Uterus (tissue), 4 donors: ENCODE measurements around the gene RNF225. TPM values are rescaled to one million over a fixed set of nuclear protein-coding genes. Genes with fewer than 3 reads are reported as not detected.
A peak's percentile ranks its signal among the peaks of the same experiment; 100 is the strongest.
"Not testable (repeated sequence)": the region's sequence is repeated elsewhere in the genome, so short reads cannot be mapped to it uniquely, and the experiment has no call there.

Experiments
- DNase-seq, 2 donors: peaks; one replicate each; pipeline ENCODE4 v3.0.0-alpha.2; 2019 to 2020
- H3K27ac ChIP-seq, 2 donors: fragments of 200-600 bp; sonication (generic); 1 replicate in 1 of 2; 2 replicates in 1 of 2; pipeline ENCODE4 v1.5.1; 2016 to 2018
- H3K27me3 ChIP-seq, 2 donors: fragments of 200-600 bp; sonication (generic); one replicate each; pipeline ENCODE4 v1.5.1; 2018 to 2019; ENCODE audit warnings: control low read depth in 1 of 2
- H3K36me3 ChIP-seq, 2 donors: fragments of 200-600 bp; sonication (generic); one replicate each; pipeline ENCODE4 v1.5.1; 2019; ENCODE audit warnings: control low read depth in 1 of 2
- H3K4me1 ChIP-seq, 2 donors: fragments of 200-600 bp; sonication (generic); one replicate each; pipeline ENCODE4 v1.5.1; 2018 to 2019; ENCODE audit warnings: control low read depth in 1 of 2
- H3K4me3 ChIP-seq, 2 donors: fragments of 200-600 bp; sonication (generic); 1 replicate in 1 of 2; 2 replicates in 1 of 2; pipeline ENCODE4 v1.5.1; 2018 to 2019; ENCODE audit warnings: mild to moderate bottlenecking in 1 of 2
- H3K9me3 ChIP-seq, 2 donors: fragments of 200-600 bp; sonication (generic); one replicate each; pipeline ENCODE4 v1.5.1; 2019; ENCODE audit warnings: control low read depth in 1 of 2
- POLR2A ChIP-seq, 2 donors: fragments of 450-650 bp; IDR thresholded peaks; one replicate each; pipeline ENCODE4 v1.6.1; 2016; ENCODE audit warnings: antibody characterized with exemption in 2 of 2, mild to moderate bottlenecking in 1 of 2, moderate library complexity in 1 of 2
- intact Hi-C: fragments of 100-400 bp; cut with DNase I; formaldehyde crosslinking; loops from one replicate; pipeline ENCODE4 v1.15.1; 2023; ENCODE audit warnings: low total_unique reads
- total RNA-seq, 4 donors: library from RNA; depleted of rRNA in 3 of 4; stranded (reverse); fragments of >200 nt in 3 of 4; gene quantifications; one replicate each; pipeline versions ENCODE4 v1.1.0 to v1.2.4, GENCODE V29; 2014 to 2023
- TF ChIP-seq, protein P1 (sequence below), 4 experiments: fragments of 200-600 bp in 2 of 4; fragments of 450-650 bp in 2 of 4; sonication (generic) in 2 of 4; IDR thresholded peaks; one replicate each; pipeline ENCODE4 v1.5.1; 2016 to 2019; ENCODE audit warnings: antibody characterized with exemption in 4 of 4, mild to moderate bottlenecking in 2 of 4, moderate library complexity in 1 of 4
- donor health status: DM: yes; HTN: yes; CAD: no.

Gene RNF225
- total RNA-seq, 4 donors from 2014 or later = not detected

DNA sequence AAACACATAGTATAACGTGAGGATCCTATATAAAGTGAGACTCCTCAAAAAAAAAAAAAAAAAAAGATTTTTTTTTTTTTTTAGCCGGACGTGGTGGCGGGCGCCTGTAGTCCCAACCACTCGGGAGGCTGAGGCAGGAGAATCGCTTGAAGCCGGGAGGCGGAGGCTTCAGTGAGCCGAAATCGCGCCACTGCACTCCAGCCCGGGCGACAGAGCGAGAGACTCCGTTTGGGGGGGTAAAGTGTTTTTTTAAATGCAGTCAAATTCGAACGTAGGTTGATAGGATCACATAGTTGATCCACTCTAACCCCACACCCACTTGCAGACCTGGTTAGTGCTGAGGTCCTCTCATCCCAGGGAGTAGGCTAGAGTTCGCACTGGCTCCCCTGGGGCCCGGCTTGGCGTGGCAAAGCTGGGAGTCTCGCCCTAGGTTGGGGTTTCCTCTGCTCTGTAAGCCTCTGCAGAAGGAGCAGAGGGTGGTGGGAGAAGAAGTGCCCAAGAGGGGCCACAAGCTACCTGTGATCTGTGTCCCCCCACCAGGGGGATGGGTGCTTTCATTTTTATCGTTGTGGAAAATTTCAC lies 6.5 kb downstream of the RNF225 start:
- Histone ChIP-seq H3K9me3 (no peaks in the 10 kb centered on the region), H3K4me3 (peak overlapping the region; percentile 51 to 72), H3K27me3 (peaks cover 0 to under 1% of the 10 kb centered on the region in 2 donors), H3K4me1 (peaks cover 0 to 9% of the 10 kb centered on the region in 2 donors), H3K27ac (peak overlapping the region in 1 of 2 donors; percentile 68), H3K36me3 (no peaks in the 10 kb centered on the region)
- no peak for TF ChIP-seq POLR2A (IDR thresholded peaks at IDR 0.05)
- no peak for DNase-seq
- intact Hi-C loops = no loop called here

DNA sequence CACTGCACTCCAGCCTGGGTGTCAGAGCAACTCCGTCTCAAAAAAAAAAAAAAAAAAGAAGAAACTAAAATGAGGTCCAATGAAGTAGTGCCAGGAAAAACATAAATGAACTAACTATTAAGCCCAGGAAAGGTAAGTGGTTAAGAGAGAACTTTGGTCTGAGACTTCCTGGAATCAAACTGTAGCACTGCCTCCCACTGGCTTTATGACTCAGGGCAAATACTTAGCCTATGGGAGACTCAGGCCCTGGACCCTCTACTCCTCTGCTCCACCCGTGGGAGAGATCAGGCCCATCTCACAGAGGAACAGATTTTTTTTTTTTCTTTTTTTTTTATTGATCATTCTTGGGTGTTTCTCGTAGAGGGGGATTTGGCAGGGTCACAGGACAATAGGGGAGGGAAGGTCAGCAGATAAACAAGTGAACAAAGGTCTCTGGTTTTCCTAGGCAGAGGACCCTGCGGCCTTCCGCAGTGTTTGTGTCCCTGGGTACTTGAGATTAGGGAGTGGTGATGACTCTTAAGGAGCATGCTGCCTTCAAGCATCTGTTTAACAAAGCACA lies 8.5 kb downstream of the RNF225 start:
- peaks cover 0 to 13% of the 10 kb centered on the region in 2 donors for H3K4me1 ChIP-seq
- DNase-seq, H3K4me3 ChIP-seq, H3K36me3 ChIP-seq, H3K9me3 ChIP-seq, intact Hi-C loops, H3K27ac ChIP-seq, H3K27me3 ChIP-seq: not testable (repeated sequence)

DNA sequence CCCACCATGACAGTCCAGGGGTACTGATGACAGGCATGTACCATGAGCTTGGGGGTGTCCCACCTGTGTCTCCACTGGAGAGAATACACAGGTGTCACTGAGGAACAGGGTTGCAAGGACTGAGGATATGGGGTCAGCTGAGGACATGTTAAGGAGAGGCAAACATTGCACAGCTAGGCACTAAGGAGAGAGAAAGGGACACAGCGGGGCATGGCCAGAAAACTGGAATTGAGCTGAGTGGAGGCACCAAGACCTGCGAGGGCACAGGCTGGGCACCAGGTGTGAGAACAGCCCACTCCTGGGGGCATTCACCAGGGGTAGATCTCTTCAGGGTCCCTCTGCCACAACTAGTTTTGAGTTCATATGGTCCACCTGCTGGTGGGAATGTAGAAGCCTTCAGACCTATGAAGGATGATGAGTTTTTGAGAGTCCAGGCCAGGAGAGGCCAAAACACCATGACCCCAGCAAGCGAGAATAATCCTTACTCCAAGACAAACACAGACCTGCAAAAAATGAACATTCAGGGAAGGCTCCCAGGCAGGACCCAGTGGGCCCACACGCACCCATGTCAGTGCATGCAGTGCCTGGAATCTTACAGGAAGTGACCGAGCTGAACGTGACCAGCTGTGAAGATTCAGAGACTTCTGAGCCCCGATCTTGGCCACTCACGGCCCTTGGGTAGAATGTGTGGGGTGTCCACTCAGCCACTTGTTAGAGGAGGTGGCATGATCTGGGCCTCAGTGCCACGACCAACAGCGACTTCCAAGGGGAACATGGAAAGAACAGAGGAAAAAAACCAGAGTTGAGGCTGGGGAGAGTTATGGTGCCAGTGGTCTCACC lies 11.6 kb downstream of the RNF225 start:
- no peaks in the 10 kb centered on the region for H3K27me3 ChIP-seq
- H3K27ac ChIP-seq = no peak overlapping the region
- no peaks in the 10 kb centered on the region for H3K9me3 ChIP-seq
- intact Hi-C loops = no loop called here
- no peak for DNase-seq
- H3K4me1 ChIP-seq = peaks cover 0 to 12% of the 10 kb centered on the region in 2 donors
- H3K4me3 ChIP-seq = peak overlapping the region; percentile 80 to 93
- TF ChIP-seq POLR2A (IDR thresholded peaks at IDR 0.05) = no peak
- TF ChIP-seq, protein P1, sequence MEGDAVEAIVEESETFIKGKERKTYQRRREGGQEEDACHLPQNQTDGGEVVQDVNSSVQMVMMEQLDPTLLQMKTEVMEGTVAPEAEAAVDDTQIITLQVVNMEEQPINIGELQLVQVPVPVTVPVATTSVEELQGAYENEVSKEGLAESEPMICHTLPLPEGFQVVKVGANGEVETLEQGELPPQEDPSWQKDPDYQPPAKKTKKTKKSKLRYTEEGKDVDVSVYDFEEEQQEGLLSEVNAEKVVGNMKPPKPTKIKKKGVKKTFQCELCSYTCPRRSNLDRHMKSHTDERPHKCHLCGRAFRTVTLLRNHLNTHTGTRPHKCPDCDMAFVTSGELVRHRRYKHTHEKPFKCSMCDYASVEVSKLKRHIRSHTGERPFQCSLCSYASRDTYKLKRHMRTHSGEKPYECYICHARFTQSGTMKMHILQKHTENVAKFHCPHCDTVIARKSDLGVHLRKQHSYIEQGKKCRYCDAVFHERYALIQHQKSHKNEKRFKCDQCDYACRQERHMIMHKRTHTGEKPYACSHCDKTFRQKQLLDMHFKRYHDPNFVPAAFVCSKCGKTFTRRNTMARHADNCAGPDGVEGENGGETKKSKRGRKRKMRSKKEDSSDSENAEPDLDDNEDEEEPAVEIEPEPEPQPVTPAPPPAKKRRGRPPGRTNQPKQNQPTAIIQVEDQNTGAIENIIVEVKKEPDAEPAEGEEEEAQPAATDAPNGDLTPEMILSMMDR (IDR thresholded peaks at IDR 0.05) = no peak
- H3K36me3 ChIP-seq = no peaks in the 10 kb centered on the region

DNA sequence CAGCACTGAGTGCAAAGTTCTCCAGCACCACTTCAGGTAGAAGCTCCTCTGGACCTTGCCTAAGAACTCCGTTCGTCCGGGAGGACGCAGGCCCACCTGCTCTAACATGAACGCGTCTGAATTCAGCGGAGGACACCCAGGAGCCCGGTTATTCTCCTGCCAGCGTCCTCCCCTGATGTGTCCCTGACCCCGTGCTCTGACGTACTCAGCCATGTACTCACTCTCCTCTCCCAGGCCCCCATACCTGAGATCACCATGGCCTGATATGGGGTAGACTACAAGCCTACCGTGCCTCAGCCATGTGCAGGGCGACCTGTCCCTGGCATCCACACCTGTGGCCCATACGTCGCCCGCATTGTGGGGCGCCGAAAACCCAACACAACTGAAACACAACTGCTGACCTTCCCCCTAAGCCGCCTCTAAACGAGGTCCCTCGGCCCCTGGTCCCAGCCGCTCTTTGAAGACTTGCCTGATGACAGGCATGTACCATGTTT lies 12.2 kb downstream of the RNF225 start:
- peak overlapping the region; percentile 78 to 87 for H3K27ac ChIP-seq
- DNase-seq = no peak
- no peaks in the 10 kb centered on the region for H3K27me3 ChIP-seq
- H3K4me1 ChIP-seq = peaks cover 0 to 12% of the 10 kb centered on the region in 2 donors
- no peaks in the 10 kb centered on the region for H3K9me3 ChIP-seq
- peak overlapping the region; percentile 80 to 93 for H3K4me3 ChIP-seq
- intact Hi-C loops = no loop called here
- no peaks in the 10 kb centered on the region for H3K36me3 ChIP-seq
- TF ChIP-seq, protein P1 (IDR thresholded peaks at IDR 0.05) = no peak
- no peak for TF ChIP-seq POLR2A (IDR thresholded peaks at IDR 0.05)

DNA sequence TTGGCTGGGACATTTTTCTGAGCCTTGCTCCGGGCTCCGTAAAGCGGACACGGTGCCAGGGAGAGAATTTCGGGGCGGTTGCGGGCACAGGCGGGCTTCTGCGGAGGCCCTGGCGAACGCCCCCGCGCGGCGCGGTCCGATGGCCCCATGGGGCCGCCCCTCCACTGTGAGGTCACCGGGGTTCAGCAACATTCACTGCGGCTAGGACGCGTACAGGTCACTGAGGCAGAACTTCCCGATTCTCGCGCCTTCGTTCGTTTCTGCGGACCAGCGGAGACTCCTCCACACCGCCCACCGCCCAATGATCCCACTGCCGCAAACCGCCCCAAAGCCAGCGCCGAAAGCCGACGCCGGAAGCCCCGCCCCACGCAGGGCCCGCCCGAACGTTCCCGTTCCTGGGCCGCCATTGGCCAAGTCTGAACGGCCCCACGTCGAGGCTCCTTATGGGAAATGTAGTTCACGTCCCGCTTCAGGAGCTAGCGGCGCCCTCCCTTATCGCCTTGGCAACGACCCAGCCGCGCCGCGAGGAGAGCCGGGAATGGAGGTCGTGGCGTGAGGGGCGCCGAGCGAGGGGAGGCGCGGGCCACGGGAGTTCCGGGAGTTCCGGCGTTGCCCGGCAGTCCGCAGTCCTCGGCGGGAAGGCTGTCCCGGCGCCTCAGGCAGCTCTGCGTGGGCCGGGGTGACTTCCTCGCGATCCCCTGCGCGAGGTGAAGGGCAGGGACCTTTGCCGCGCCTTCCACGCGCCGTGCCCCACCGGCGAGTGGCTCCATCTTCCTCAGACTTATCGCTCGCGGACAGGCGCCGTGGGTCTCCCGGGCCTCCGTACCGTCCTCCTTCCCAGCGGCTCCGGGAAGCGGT lies 12.9 kb downstream of the RNF225 start, which contains the start of gene ZNF584:
Gene ZNF584 (plus strand): TSS at position 498 of the 858 bp plus-strand sequence. CDS start 499 bp downstream, outside the sequence.
- DNase-seq = peak; percentile 93 to 94
- Histone ChIP-seq H3K9me3 (no peaks in the 10 kb centered on the region), H3K4me3 (peak within 1 kb of the TSS; percentile 80 to 93), H3K4me1 (peaks cover 0 to 12% of the 10 kb centered on the region in 2 donors), H3K36me3 (no peaks in the 10 kb centered on the region), H3K27me3 (no peaks in the 10 kb centered on the region), H3K27ac (peak within 1 kb of the TSS; percentile 78 to 87)
- TF ChIP-seq POLR2A (IDR thresholded peaks at IDR 0.05) = peak; percentile 80 to 82
- TF ChIP-seq, protein P1 (IDR thresholded peaks at IDR 0.05) = no peak
- intact Hi-C loops = no loop called here
